C1 segment of cervical spinal cord (tissue), 14 donors: Measurements from ENCODE around the gene INPP4A.

Experiments used
- DNase-seq, 14 donors: peaks; one replicate each; lab custom pipeline; 2025; lab: John Stamatoyannopoulos, UW

INPP4A gene

GRCh38 chr2:98436734-98437133 lies 7.9 kb upstream of the INPP4A start:
- no peak for DNase-seq

GRCh38 chr2:98438190-98439133 lies 6.2 kb upstream of the INPP4A start:
- no peak for DNase-seq

- DNase-seq, result no peak
Observed at GRCh38 chr2:98441706-98442450, 2.8 kb upstream of the INPP4A start.

GRCh38 chr2:98442488-98442887 lies 2.2 kb upstream of the INPP4A start:
- DNase-seq, result no peak

- peak in 2 of 14 donors; percentile 60 to 68 for DNase-seq
Observed at GRCh38 chr2:98445177-98445682, 572 bp downstream of the INPP4A start.

GRCh38 chr2:98445683-98446581 lies 1.3 kb downstream of the INPP4A start:
- DNase-seq, result peak in 2 of 14 donors; percentile 15 to 68

GRCh38 chr2:98446850-98447249 lies 2.2 kb downstream of the INPP4A start:
- no peak for DNase-seq

GRCh38 chr2:98448441-98449145 lies 3.9 kb downstream of the INPP4A start:
- no peak for DNase-seq

GRCh38 chr2:98452396-98453027 lies 7.9 kb downstream of the INPP4A start:
- no peak for DNase-seq

- no peak for DNase-seq
Observed at GRCh38 chr2:98453083-98453482, 8.4 kb downstream of the INPP4A start.

- DNase-seq, result no peak
Observed at GRCh38 chr2:98453531-98453930, 8.9 kb downstream of the INPP4A start.

- DNase-seq, result no peak
Observed at GRCh38 chr2:98454073-98454472, 9.4 kb downstream of the INPP4A start.

GRCh38 chr2:98454500-98455235 lies 10.0 kb downstream of the INPP4A start:
- DNase-seq, result no peak

GRCh38 chr2:98455494-98455976 lies 10.9 kb downstream of the INPP4A start:
- no peak for DNase-seq

GRCh38 chr2:98457045-98457696 lies 12.5 kb downstream of the INPP4A start:
- no peak for DNase-seq

- DNase-seq, result no peak
Observed at GRCh38 chr2:98458207-98458606, 13.5 kb downstream of the INPP4A start.

GRCh38 chr2:98458667-98459380 lies 14.2 kb downstream of the INPP4A start:
- no peak for DNase-seq

GRCh38 chr2:98459496-98460175 lies 15.0 kb downstream of the INPP4A start:
- peak in 1 of 14 donors; percentile 18 for DNase-seq
